GM12878 (cell line): Measurements from ENCODE around the gene LCAT. TPM values are rescaled to one million over a fixed set of nuclear protein-coding genes. Genes with fewer than 3 reads are reported as not detected.

ENCODE experiments used
- ATAC-seq: fragments of 200-7000 bp; cut with Tn5 transposase; 3 replicates; pipeline ENCODE4 v1.9.1; 2020; ENCODE audit warnings: mild to moderate bottlenecking, moderate library complexity
- BruUV-seq: library from RNA; stranded (reverse); fragments of 400-500 nt; replicated peaks from 2 replicates; lab custom pipeline; 2021; lab: Mats Ljungman, UMichigan
- CTCF ChIA-PET: fragments of 300-600 bp; sonication (Branson Sonifier 250); formaldehyde crosslinking; extraction: SDS; loops from one replicate; lab custom pipeline; 2021; ENCODE audit warnings: inconsistent platforms; lab: Yijun Ruan, JAX
- POLR2A ChIA-PET: fragments of 350-600 bp; formaldehyde crosslinking; extraction: SDS; loops from one replicate; lab custom pipeline; 2021; ENCODE audit warnings: inconsistent platforms; lab: Charles Lee
- RAD21 ChIA-PET: fragments of 300-600 bp; sonication (Branson Sonifier 250); formaldehyde crosslinking; loops from one replicate; lab custom pipeline; 2023; ENCODE audit warnings: antibody characterized with exemption; ENCODE audit not compliant: unreplicated experiment; lab: Charles Lee
- SMC1A ChIA-PET: fragments of 300-600 bp; sonication (Branson Sonifier 250); formaldehyde crosslinking; loops from one replicate; lab custom pipeline; 2023; ENCODE audit not compliant: unreplicated experiment, uncharacterized antibody; lab: Charles Lee
- DNase-seq: peaks from one replicate; pipeline ENCODE4 v3.0.0-alpha.2; 2011; ENCODE audit warnings: low read depth, low spot score
- FAIRE-seq: peaks from 3 replicates; lab custom pipeline; 2011; peaks lifted over from hg19 to GRCh38; lab: Jason Lieb, UNC
- H2AFZ ChIP-seq: 2 replicates; pipeline ENCODE4 v1.6.0; 2011; ENCODE audit warnings: low read depth, low read length, control low read depth; ENCODE audit not compliant: control insufficient read depth
- H3K27ac ChIP-seq: 2 replicates; pipeline ENCODE4 v1.5.1; 2011; ENCODE audit warnings: control low read depth; ENCODE audit not compliant: control insufficient read depth, insufficient read depth
- H3K27me3 ChIP-seq, 2 experiments: replicated peaks in 1 of 2; 2 replicates each; pipeline versions ENCODE4 v1.6.0 to v1.6.1; 2011; ENCODE audit warnings: low read length in 1 of 2; ENCODE audit not compliant: control insufficient read depth in 2 of 2, insufficient read depth in 2 of 2
- H3K36me3 ChIP-seq, 2 experiments: 2 replicates each; pipeline ENCODE4 v1.5.1; 2011; ENCODE audit warnings: low read length in 1 of 2; ENCODE audit not compliant: control insufficient read depth in 2 of 2, insufficient read depth in 2 of 2
- H3K4me1 ChIP-seq: 2 replicates; pipeline ENCODE4 v1.6.1; 2011; ENCODE audit warnings: mild to moderate bottlenecking, low read length, moderate library complexity, mixed read lengths; ENCODE audit not compliant: control insufficient read depth, insufficient read depth
- H3K4me2 ChIP-seq: 2 replicates; pipeline ENCODE4 v1.6.0; 2011; ENCODE audit warnings: control low read depth; ENCODE audit not compliant: control insufficient read depth, insufficient read depth
- H3K4me3 ChIP-seq: fragments of 200-600 bp; sonication (generic); 2 replicates; pipeline ENCODE4 v1.5.1; 2016
- H3K79me2 ChIP-seq: 2 replicates; pipeline ENCODE4 v1.6.0; 2011; ENCODE audit warnings: low read length; ENCODE audit not compliant: control insufficient read depth, insufficient read depth
- H3K9ac ChIP-seq: 2 replicates; pipeline ENCODE4 v1.8.0; 2011; ENCODE audit warnings: low read length, control low read depth, mixed read lengths; ENCODE audit not compliant: control insufficient read depth, insufficient read depth
- H3K9me3 ChIP-seq: replicated peaks from 3 replicates; pipeline ENCODE4 v1.5.1; 2011; ENCODE audit warnings: mild to moderate bottlenecking, low read length; ENCODE audit not compliant: control insufficient read depth, insufficient read depth
- H4K20me1 ChIP-seq: 2 replicates; pipeline ENCODE4 v1.6.0; 2011; ENCODE audit not compliant: control insufficient read depth, insufficient read depth
- ATF3 ChIP-seq: IDR thresholded peaks from 2 replicates; pipeline ENCODE4 v1.6.1; 2011; ENCODE audit warnings: low read depth, mild to moderate bottlenecking, low read length, moderate library complexity, borderline replicate concordance; ENCODE audit errors: extremely low read depth
- CEBPB ChIP-seq, 2 experiments: fragments of 150-350 bp in 1 of 2; IDR thresholded peaks; 2 replicates each; pipeline ENCODE4 v1.6.1; 2012 to 2014; ENCODE audit warnings: low read depth in 2 of 2, low read length in 2 of 2, borderline replicate concordance in 1 of 2, inconsistent platforms in 1 of 2
- EED ChIP-seq: sonication (generic); IDR thresholded peaks from 2 replicates; pipeline ENCODE4 v1.6.1; 2016; ENCODE audit warnings: antibody characterized with exemption, low read depth
- EGR1 ChIP-seq, 2 experiments: IDR thresholded peaks; 1 replicate in 1 of 2; 2 replicates in 1 of 2; pipeline ENCODE4 v1.6.1; 2011 to 2012; ENCODE audit warnings: low read depth in 2 of 2, low read length in 2 of 2, borderline replicate concordance in 1 of 2, mild to moderate bottlenecking in 1 of 2, moderate library complexity in 1 of 2
- FOXK2 ChIP-seq: fragments of 450-650 bp; IDR thresholded peaks from 2 replicates; pipeline ENCODE4 v1.6.1; 2017; ENCODE audit warnings: mild to moderate bottlenecking, moderate library complexity
- NR2F1 ChIP-seq: fragments of 450-650 bp; conservative IDR thresholded peaks from 2 replicates; pipeline ENCODE4 v1.6.1; 2017; ENCODE audit warnings: mild to moderate bottlenecking
- NRF1 ChIP-seq: conservative IDR thresholded peaks from 2 replicates; pipeline ENCODE4 v1.6.1; 2011; ENCODE audit warnings: mild to moderate bottlenecking, low read depth, low read length, improper control_type of control experiment
- POLR2A ChIP-seq: IDR thresholded peaks from 2 replicates; pipeline ENCODE4 v1.6.1; 2011; ENCODE audit warnings: low read depth, mild to moderate bottlenecking, low read length
- PRDM15 ChIP-seq: fragments of 450-650 bp; formaldehyde crosslinking; IDR thresholded peaks from 2 replicates; pipeline ENCODE4 v1.4.0; 2020; ENCODE audit warnings: mild to moderate bottlenecking, moderate library complexity
- RELA ChIP-seq: fragments of 450-650 bp; IDR thresholded peaks from 2 replicates; pipeline ENCODE4 v1.8.0; 2014; ENCODE audit warnings: borderline replicate concordance; ENCODE audit not compliant: partially characterized antibody
- RFX5 ChIP-seq: IDR thresholded peaks from 2 replicates; pipeline ENCODE4 v1.6.1; 2011; ENCODE audit warnings: low read depth, low read length, improper control_type of control experiment
- STAT1 ChIP-seq: fragments of 450-650 bp; conservative IDR thresholded peaks from 2 replicates; pipeline ENCODE4 v1.6.1; 2014; ENCODE audit warnings: antibody characterized with exemption, mild to moderate bottlenecking
- SUZ12 ChIP-seq: fragments of 200-600 bp; sonication (generic); IDR thresholded peaks from one replicate; pipeline ENCODE4 v1.6.1; 2018; ENCODE audit warnings: antibody characterized with exemption, mild to moderate bottlenecking; ENCODE audit not compliant: unreplicated experiment
- YBX1 ChIP-seq: fragments of 450-650 bp; IDR thresholded peaks from 2 replicates; pipeline ENCODE4 v1.6.1; 2016; ENCODE audit warnings: antibody characterized with exemption
- ZBED1 ChIP-seq: IDR thresholded peaks from 2 replicates; pipeline ENCODE4 v1.6.1; 2016; ENCODE audit warnings: borderline replicate concordance
- WGBS: methylation state at CpG from one replicate; pipeline ENCODE4 v1.1.6; 2016; ENCODE audit warnings: low lambda C conversion rate; ENCODE audit not compliant: insufficient replicate concordance, insufficient coverage; ENCODE audit errors: missing lambda C conversion rate; 5-methylcytosine and 5-hydroxymethylcytosine counted together
- in situ Hi-C: fragments of 300-500 bp; cut with MboI; formaldehyde crosslinking; loops from 9 replicates; pipeline ENCODE4 v1.14.3; 2018; ENCODE audit warnings: mixed read lengths
- intact Hi-C: fragments of 100-400 bp; cut with micrococcal nuclease; formaldehyde crosslinking; loops from one replicate; pipeline ENCODE4 v1.14.2; 2022; ENCODE audit not compliant: unreplicated experiment
- polyA plus RNA-seq, 11 experiments: library from polyadenylated mRNA; depleted of rRNA in 4 of 11; unstranded in 6 of 11; stranded (reverse) in 5 of 11; fragments of >200 nt; fragmentation: Nextera tagmentation in 4 of 11; fragmentation: Illumina TruSeq in 1 of 11; extraction: Ambion mirVana in 4 of 11; extraction: Trizol in 1 of 11; gene quantifications; 1 replicate in 1 of 11; 2 replicates in 10 of 11; pipeline versions ENCODE4 v1.2.1 to v1.2.3, GENCODE V29; 2011 to 2016; ENCODE audit warnings: inconsistent platforms in 2 of 11, missing spikeins in 2 of 11, low read depth in 1 of 11
- total RNA-seq, 4 experiments: library from RNA; depleted of rRNA in 3 of 4; stranded (reverse); fragments of >200 nt in 3 of 4; fragmentation: Illumina TruSeq in 1 of 4; extraction: Trizol in 1 of 4; gene quantifications; 2 replicates each; pipeline versions ENCODE4 v1.2.1 to v1.2.3, GENCODE V29; 2013 to 2021

Gene LCAT
- total and polyA plus RNA-seq, 10 of the 15 experiments (the other 5 are each of a cell fraction or from before 2014, with no cell fraction given), result 0.61 to 11.7 (median 3.3) TPM

- TF ChIP-seq RFX5, result no peak
- TF ChIP-seq POLR2A, result no peak
- no peak for TF ChIP-seq RELA
- no peak for TF ChIP-seq NRF1
- TF ChIP-seq STAT1, result no peak
- no peak for TF ChIP-seq FOXK2
- no peak for TF ChIP-seq ZBED1
- TF ChIP-seq EGR1 (IDR thresholded peaks at IDR 0.05; ENCODE audit: borderline replicate concordance in 1 of 2, low read depth in 2 of 2, low read length in 2 of 2), result no peak
- no peak for TF ChIP-seq SUZ12
- no peak for TF ChIP-seq CEBPB (IDR thresholded peaks at IDR 0.05; ENCODE audit: borderline replicate concordance in 1 of 2, low read depth in 2 of 2, low read length in 2 of 2)
- no peak for TF ChIP-seq ATF3
Observed at GRCh38 chr16:67917852-67918236, 26.1 kb downstream of the LCAT start (continued).

- H2AFZ ChIP-seq, result no peak overlapping the region
- CTCF ChIA-PET, result interaction anchor here (0.5 kb wide), 1 partner anchor 125 kb away, joined by 4 read pairs; no protein-coding TSS in a partner anchor
- H3K79me2 ChIP-seq, result no peaks in the 10 kb centered on the region
- H3K27me3 ChIP-seq, result no peaks in the 10 kb centered on the region
- no peak for DNase-seq
- no peaks in the 10 kb centered on the region for H4K20me1 ChIP-seq
- H3K4me1 ChIP-seq, result no peaks in the 10 kb centered on the region
- peaks cover 0 to 3% of the 10 kb centered on the region in 2 experiments; a peak in 1 of 4 replicates for H3K36me3 ChIP-seq
- no peak for TF ChIP-seq FOXK2
- TF ChIP-seq NR2F1, result no peak
- TF ChIP-seq YBX1, result no peak
- TF ChIP-seq PRDM15 (CRISPR knock-in tag), result no peak
- no peak for TF ChIP-seq EED
- TF ChIP-seq, all 136 proteins: peak for 0
- POLR2A ChIA-PET, result no interaction called here
- SMC1A ChIA-PET, result no interaction called here
- Histone ChIP-seq H3K27ac (no peak overlapping the region), H3K9ac (no peak overlapping the region), H3K4me3 (no peak overlapping the region), H3K9me3 (no peaks in the 10 kb centered on the region), H3K4me2 (no peak overlapping the region)
- in situ Hi-C loops (no loop called here), intact Hi-C loops (no loop called here)
- RAD21 ChIA-PET, result no interaction called here
- ATAC-seq, result no peak
- no peak for FAIRE-seq
- BruUV-seq, result no TSS peak
- 87% methylated on average over 6 of the region's 6 CpGs for WGBS
Observed at GRCh38 chr16:67917140-67917851, 26.6 kb downstream of the LCAT start.
